ENCODE data around the gene VDAC1. TPM values are rescaled to one million over a fixed set of nuclear protein-coding genes. Genes with fewer than 3 reads are reported as not detected.

Gene VDAC1
- total and polyA plus RNA-seq, 2 donors (not counting 1 experiment from before 2014, with no cell fraction given) = 27.8 to 60.7 TPM

GRCh38 chr5:134019636-134020035 is 14.9 kb upstream of the VDAC1 start:
- DNase-seq (no peak), ATAC-seq (ENCODE audit: low read depth) (no peak)
- Mint-ChIP-seq H3K4me1 (no peaks in the 10 kb centered on the region), H3K4me3 (no peak overlapping the region), H3K9me3 (ENCODE audit: insufficient read depth) (no peaks in the 10 kb centered on the region), H3K27me3 (no peaks in the 10 kb centered on the region), H3K27ac (no peak overlapping the region)
- CTCF ChIA-PET = interaction anchor here (0.9 kb wide), 1 partner anchor 20 kb away, joined by 3 read pairs; no protein-coding TSS in a partner anchor
- TF ChIP-seq EZH2 (IDR thresholded peaks at IDR 0.05; ENCODE audit: borderline replicate concordance, insufficient read depth, low read depth, low read length, poor library complexity, severe bottlenecking) (no peak), CTCF (IDR thresholded peaks at IDR 0.05) (no peak)
- POLR2A ChIA-PET = no interaction called here
- WGBS (ENCODE audit: insufficient coverage) = 70% methylated on average over 2 of the region's 4 CpGs
- H3K36me3 ChIP-seq (replicated peaks in 1 of 2; ENCODE audit: control extremely low read depth in 1 of 2, control insufficient read depth in 1 of 2, extremely low read depth in 1 of 2, insufficient read depth in 2 of 2, low read length in 1 of 2) = no peaks in the 10 kb centered on the region
- H3K27me3 ChIP-seq (replicated peaks in 1 of 4; ENCODE audit: control extremely low read depth in 1 of 4, control insufficient read depth in 3 of 4, insufficient read depth in 4 of 4, low read length in 3 of 4) = no peaks in the 10 kb centered on the region
- intact Hi-C loops (cut with micrococcal nuclease) = no loop called here
- no peaks in the 10 kb centered on the region for H3K79me2 ChIP-seq (ENCODE audit: control insufficient read depth, insufficient read depth, low read length)
- no peak overlapping the region for H3K9ac ChIP-seq (ENCODE audit: low read length)
- no peaks in the 10 kb centered on the region for H3K9me3 ChIP-seq (ENCODE audit: control extremely low read depth in 1 of 3, control insufficient read depth in 2 of 3, insufficient read depth in 1 of 3, low read length in 2 of 3)
- no peaks in the 10 kb centered on the region for H3K4me1 ChIP-seq (ENCODE audit: control insufficient read depth in 2 of 2, insufficient read depth in 2 of 2, low read length in 2 of 2)
- H3K4me2 ChIP-seq (replicated peaks; ENCODE audit: low read depth, low read length, poor library complexity, severe bottlenecking) = no peak overlapping the region
- H2AFZ ChIP-seq (ENCODE audit: insufficient read depth, low read depth, low read length, poor library complexity, severe bottlenecking) = no peak overlapping the region
- H4K20me1 ChIP-seq (ENCODE audit: control insufficient read depth, insufficient read depth, low read length, poor library complexity, severe bottlenecking) = no peaks in the 10 kb centered on the region
- no peak overlapping the region for H3K27ac ChIP-seq (ENCODE audit: low read length in 2 of 2)
- no peak overlapping the region for H3K4me3 ChIP-seq (ENCODE audit: control extremely low read depth in 1 of 5, extremely low read depth in 1 of 5, insufficient read depth in 1 of 5, low read depth in 2 of 5, low read length in 4 of 5)

DNA sequence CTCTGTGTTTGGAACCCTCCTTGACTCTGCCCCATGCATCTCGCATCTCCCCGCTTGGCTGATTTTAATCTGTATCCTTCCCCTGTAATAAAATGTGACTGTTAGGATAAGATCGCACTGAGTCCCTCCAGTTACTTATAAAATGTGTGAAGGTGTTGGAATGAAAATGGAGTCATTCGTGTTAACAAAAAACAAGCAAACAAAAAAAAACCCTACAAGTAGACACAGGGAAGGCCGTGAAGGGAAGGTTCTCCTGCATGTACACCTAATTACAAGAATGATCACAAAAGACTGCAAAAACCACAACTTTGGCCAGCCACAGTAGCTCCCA is 14.2 kb upstream of the VDAC1 start:
- Histone ChIP-seq H3K36me3 (replicated peaks in 1 of 2; ENCODE audit: control extremely low read depth in 1 of 2, control insufficient read depth in 1 of 2, extremely low read depth in 1 of 2, insufficient read depth in 2 of 2, low read length in 1 of 2) (no peaks in the 10 kb centered on the region), H3K4me1 (ENCODE audit: control insufficient read depth in 2 of 2, insufficient read depth in 2 of 2, low read length in 2 of 2) (no peaks in the 10 kb centered on the region), H3K27me3 (replicated peaks in 1 of 4; ENCODE audit: control extremely low read depth in 1 of 4, control insufficient read depth in 3 of 4, insufficient read depth in 4 of 4, low read length in 3 of 4) (no peaks in the 10 kb centered on the region), H3K4me3 (ENCODE audit: control extremely low read depth in 1 of 5, extremely low read depth in 1 of 5, insufficient read depth in 1 of 5, low read depth in 2 of 5, low read length in 4 of 5) (no peak overlapping the region), H3K9ac (ENCODE audit: low read length) (no peak overlapping the region), H3K4me2 (replicated peaks; ENCODE audit: low read depth, low read length, poor library complexity, severe bottlenecking) (no peak overlapping the region), H3K79me2 (ENCODE audit: control insufficient read depth, insufficient read depth, low read length) (no peaks in the 10 kb centered on the region), H3K9me3 (ENCODE audit: control extremely low read depth in 1 of 3, control insufficient read depth in 2 of 3, insufficient read depth in 1 of 3, low read length in 2 of 3) (no peaks in the 10 kb centered on the region), H3K27ac (ENCODE audit: low read length in 2 of 2) (no peak overlapping the region), H2AFZ (ENCODE audit: insufficient read depth, low read depth, low read length, poor library complexity, severe bottlenecking) (no peak overlapping the region), H4K20me1 (ENCODE audit: control insufficient read depth, insufficient read depth, low read length, poor library complexity, severe bottlenecking) (no peaks in the 10 kb centered on the region)
- WGBS (ENCODE audit: insufficient coverage) = no CpG with 5 or more reads among the region's 5 CpGs
- TF ChIP-seq CTCF (IDR thresholded peaks at IDR 0.05) (no peak), EZH2 (IDR thresholded peaks at IDR 0.05; ENCODE audit: borderline replicate concordance, insufficient read depth, low read depth, low read length, poor library complexity, severe bottlenecking) (no peak)
- Mint-ChIP-seq H3K4me1 (no peaks in the 10 kb centered on the region), H3K4me3 (no peak overlapping the region), H3K27ac (no peak overlapping the region), H3K9me3 (ENCODE audit: insufficient read depth) (no peaks in the 10 kb centered on the region), H3K27me3 (no peaks in the 10 kb centered on the region)
- intact Hi-C loops (cut with micrococcal nuclease) = no loop called here
- ChIA-PET POLR2A (no interaction called here), CTCF (no interaction called here)
- ATAC-seq (ENCODE audit: low read depth) = no peak
- DNase-seq = no peak
